Activated B cell treated with CpG ODN at 0.5 μM for 24 hours (primary cell): ENCODE data around the gene INPP5A. TPM values are rescaled to one million over a fixed set of nuclear protein-coding genes. Genes with fewer than 3 reads are reported as not detected.

Experiments
- ATAC-seq: fragments of 200-7000 bp; cut with Tn5 transposase; one replicate; pipeline ENCODE4 v1.10.0; 2021; ENCODE audit warnings: low read depth, mild to moderate bottlenecking, moderate library complexity
- CTCF ChIA-PET: fragments of 350-600 bp; sonication (Branson Sonifier 250); formaldehyde crosslinking; loops from one replicate; lab custom pipeline; 2021; ENCODE audit warnings: antibody characterized with exemption; lab: Charles Lee
- POLR2A ChIA-PET: fragments of 350-600 bp; sonication (Branson Sonifier 250); formaldehyde crosslinking; loops from one replicate; lab custom pipeline; 2021; ENCODE audit warnings: antibody characterized with exemption; lab: Charles Lee
- DNase-seq: peaks from one replicate; pipeline ENCODE4 v3.0.0; 2022
- H3K27ac Mint-ChIP-seq: one replicate; pipeline ENCODE4 v1.8.0; 2020; ENCODE audit warnings: mixed read lengths
- H3K27me3 Mint-ChIP-seq: one replicate; pipeline ENCODE4 v1.8.0; 2021; ENCODE audit warnings: mixed read lengths
- H3K36me3 Mint-ChIP-seq: one replicate; pipeline ENCODE4 v1.8.0; 2021; ENCODE audit warnings: low read depth, mixed read lengths
- H3K4me1 Mint-ChIP-seq: one replicate; pipeline ENCODE4 v1.8.0; 2021; ENCODE audit warnings: mixed read lengths
- H3K4me3 Mint-ChIP-seq: one replicate; pipeline ENCODE4 v1.8.0; 2020; ENCODE audit warnings: mild to moderate bottlenecking, mixed read lengths
- H3K9me3 Mint-ChIP-seq: one replicate; pipeline ENCODE4 v1.8.0; 2020; ENCODE audit warnings: mixed read lengths
- CTCF ChIP-seq: fragments of 200-600 bp; IDR thresholded peaks from one replicate; pipeline ENCODE4 v1.8.0; 2022; ENCODE audit warnings: antibody characterized with exemption, mild to moderate bottlenecking
- intact Hi-C: fragments of 100-400 bp; cut with micrococcal nuclease; formaldehyde crosslinking; loops from one replicate; pipeline ENCODE4 v1.15.1; 2024
- total RNA-seq: library from RNA; stranded (reverse); gene quantifications from 2 replicates; pipeline ENCODE4 v1.2.3, GENCODE V29; 2022

The INPP5A gene
- total RNA-seq, 1 donor from 2014 or later: 24.9 TPM

GRCh38 chr10:132576671-132577349 lies 39.2 kb downstream of the INPP5A start:
- ChIA-PET CTCF (no interaction called here), POLR2A (interaction anchor here (1.2 to 2.1 kb wide), 3 partner anchors 8 to 21 kb away, joined by 3 to 16 read pairs (median 4); no protein-coding TSS in a partner anchor)
- DNase-seq (no peak), ATAC-seq (no peak)
- Mint-ChIP-seq H3K4me3 (no peak overlapping the region), H3K27ac (no peak overlapping the region), H3K4me1 (peaks cover 46% of the 10 kb centered on the region), H3K27me3 (no peaks in the 10 kb centered on the region), H3K9me3 (peaks cover 4% of the 10 kb centered on the region), H3K36me3 (peaks cover 15% of the 10 kb centered on the region)
- no peak for TF ChIP-seq CTCF
- intact Hi-C loops: no loop called here

DNA sequence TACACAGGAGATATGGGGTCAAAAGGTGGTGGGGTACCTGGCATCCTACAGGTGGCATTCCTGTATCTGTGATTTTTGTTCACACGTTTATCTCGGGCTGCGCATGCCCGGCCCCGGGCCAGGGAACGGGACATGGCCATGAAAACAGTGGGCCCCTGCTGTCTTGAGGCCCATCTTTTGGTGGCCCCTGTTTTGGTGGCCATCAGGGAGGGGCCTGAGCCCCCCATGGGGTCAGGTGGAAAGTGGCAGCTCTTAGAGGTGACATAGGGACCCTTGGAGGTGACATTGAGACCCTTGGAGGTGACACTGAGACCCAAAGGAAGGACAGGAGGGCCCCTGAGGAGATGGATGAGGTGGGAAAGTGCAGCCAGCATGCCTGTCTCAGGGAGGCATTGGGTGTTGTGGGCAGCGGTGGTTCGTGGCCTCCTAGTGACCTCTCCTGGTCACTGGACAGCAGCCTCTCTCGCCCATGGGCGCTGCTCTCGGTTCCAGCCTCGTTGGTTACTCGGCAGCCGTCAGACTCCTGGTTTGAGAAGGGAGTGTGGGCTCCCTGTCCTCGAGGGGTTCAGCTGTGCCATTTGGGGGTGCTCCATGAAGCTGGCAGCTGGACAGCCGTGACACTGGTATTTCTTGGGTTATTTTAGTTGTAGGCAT lies 39.9 kb downstream of the INPP5A start:
- ATAC-seq (no peak), DNase-seq (no peak)
- peaks cover 4% of the 10 kb centered on the region for H3K9me3 Mint-ChIP-seq
- peaks cover 13% of the 10 kb centered on the region for H3K36me3 Mint-ChIP-seq
- intact Hi-C loops: no loop called here
- peak overlapping the region; percentile 24 for H3K27ac Mint-ChIP-seq
- CTCF ChIA-PET: no interaction called here
- H3K4me1 Mint-ChIP-seq: peaks cover 49% of the 10 kb centered on the region
- TF ChIP-seq CTCF: no peak
- no peaks in the 10 kb centered on the region for H3K27me3 Mint-ChIP-seq
- no peak overlapping the region for H3K4me3 Mint-ChIP-seq
- POLR2A ChIA-PET: no interaction called here

- ChIA-PET POLR2A (interaction anchor here (0.5 to 1.4 kb wide), 2 partner anchors 10 to 804 kb away, joined by 3 to 8 read pairs; no protein-coding TSS in a partner anchor), CTCF (no interaction called here)
- Mint-ChIP-seq H3K36me3 (peaks cover 16% of the 10 kb centered on the region), H3K27ac (peak overlapping the region; percentile 24), H3K4me1 (peaks cover 49% of the 10 kb centered on the region), H3K4me3 (no peak overlapping the region), H3K27me3 (no peaks in the 10 kb centered on the region), H3K9me3 (peaks cover 4% of the 10 kb centered on the region)
- intact Hi-C loops: no loop called here
- TF ChIP-seq CTCF: no peak
- DNase-seq (no peak), ATAC-seq (no peak)
Measured at GRCh38 chr10:132578287-132578951, 40.8 kb downstream of the INPP5A start.

- POLR2A ChIA-PET: interaction anchor here (0.6 to 1.4 kb wide), 3 partner anchors 9 to 158 kb away, joined by 3 to 8 read pairs (median 3); no protein-coding TSS in a partner anchor
- Mint-ChIP-seq H3K36me3 (peaks cover 16% of the 10 kb centered on the region), H3K27me3 (no peaks in the 10 kb centered on the region), H3K4me1 (peaks cover 49% of the 10 kb centered on the region), H3K4me3 (no peak overlapping the region), H3K27ac (peak overlapping the region; percentile 71), H3K9me3 (peaks cover 4% of the 10 kb centered on the region)
- DNase-seq: no peak
- intact Hi-C loops: no loop called here
- no peak for ATAC-seq
- no peak for TF ChIP-seq CTCF
- CTCF ChIA-PET: no interaction called here
Measured at GRCh38 chr10:132579027-132579859, 41.7 kb downstream of the INPP5A start.
